Panc1 (cell line): ENCODE measurements around the gene CRYGN. TPM values are rescaled to one million over a fixed set of nuclear protein-coding genes. Genes with fewer than 3 reads are reported as not detected.

Source experiments
- ATAC-seq: fragments of 200-7000 bp; cut with Tn5 transposase; 2 replicates; pipeline ENCODE4 v1.9.1; 2020; ENCODE audit warnings: mild to moderate bottlenecking, moderate library complexity
- BruUV-seq: library from RNA; stranded (reverse); fragments of 400-500 nt; replicated peaks from 2 replicates; lab custom pipeline; 2021; lab: Mats Ljungman, UMichigan
- CTCF ChIA-PET: fragments of 300-600 bp; sonication (Branson Sonifier 250); formaldehyde crosslinking; loops from one replicate; lab custom pipeline; 2022; ENCODE audit warnings: antibody characterized with exemption; lab: Charles Lee
- POLR2A ChIA-PET: fragments of 300-600 bp; sonication (Branson Sonifier 250); formaldehyde crosslinking; loops from one replicate; lab custom pipeline; 2022; ENCODE audit warnings: antibody characterized with exemption; lab: Charles Lee
- DNase-seq: peaks from one replicate; pipeline ENCODE4 v3.0.0-alpha.2; 2010; ENCODE audit warnings: low read depth, low spot score
- H3K27ac ChIP-seq: 2 replicates; pipeline ENCODE4 v1.5.1; 2011; ENCODE audit warnings: mild to moderate bottlenecking, low read length, inconsistent platforms
- H3K27me3 ChIP-seq: fragments of 200-500 bp; sonication (Bioruptor generic); 2 replicates; pipeline ENCODE4 v1.6.0; 2014; ENCODE audit warnings: low read length, inconsistent platforms; ENCODE audit not compliant: control insufficient read depth, insufficient read depth
- H3K36me3 ChIP-seq: fragments of 200-500 bp; sonication (Bioruptor generic); 2 replicates; pipeline ENCODE4 v1.5.1; 2014; ENCODE audit warnings: inconsistent platforms, mild to moderate bottlenecking, low read length, moderate library complexity; ENCODE audit not compliant: control insufficient read depth, insufficient read depth
- H3K4me1 ChIP-seq: 2 replicates; pipeline ENCODE4 v1.5.1; 2011; ENCODE audit warnings: inconsistent platforms, mild to moderate bottlenecking, low read length, moderate library complexity; ENCODE audit not compliant: control insufficient read depth, insufficient read depth
- H3K4me3 ChIP-seq, 2 experiments: 2 replicates each; pipeline ENCODE4 v1.5.1; 2011 to 2012; ENCODE audit warnings: low read depth in 2 of 2, low read length in 2 of 2, mild to moderate bottlenecking in 2 of 2, inconsistent platforms in 1 of 2, moderate library complexity in 1 of 2
- H3K9me3 ChIP-seq: fragments of 200-500 bp; sonication (Bioruptor generic); 2 replicates; pipeline ENCODE4 v1.5.1; 2014; ENCODE audit warnings: low read depth, mild to moderate bottlenecking, inconsistent platforms, low read length, moderate library complexity; ENCODE audit not compliant: control insufficient read depth, insufficient read depth
- POLR2AphosphoS5 ChIP-seq: IDR thresholded peaks from 2 replicates; pipeline ENCODE4 v1.6.1; 2012; ENCODE audit warnings: mild to moderate bottlenecking, low read depth, low read length, moderate library complexity
- SIN3A ChIP-seq: IDR thresholded peaks from 2 replicates; pipeline ENCODE4 v1.6.1; 2012; ENCODE audit warnings: low read depth, mild to moderate bottlenecking, low read length, moderate library complexity, borderline replicate concordance; ENCODE audit not compliant: insufficient read depth
- TCF7L2 ChIP-seq: IDR thresholded peaks from 2 replicates; pipeline ENCODE4 v1.6.1; 2011; ENCODE audit warnings: mild to moderate bottlenecking, low read depth, low read length, inconsistent platforms
- in situ Hi-C: cut with HindIII; loops from 2 replicates; pipeline ENCODE4 v1.10.0; 2016; ENCODE audit warnings: low sequenced_read_pairs, low pct_unique_long_range_greater_than_20kb
- intact Hi-C: fragments of 100-400 bp; cut with micrococcal nuclease; formaldehyde crosslinking; loops from one replicate; pipeline ENCODE4 v1.10.0; 2022; ENCODE audit not compliant: unreplicated experiment
- total RNA-seq: library from RNA; stranded (reverse); gene quantifications from one replicate; pipeline ENCODE4 v1.2.1, GENCODE V29; 2021; ENCODE audit not compliant: unreplicated experiment
- TF ChIP-seq, protein P1 (sequence below): fragments of 450-650 bp; IDR thresholded peaks from 2 replicates; pipeline ENCODE4 v1.5.1; 2017; ENCODE audit warnings: mild to moderate bottlenecking
- TF ChIP-seq, protein P2 (sequence below), 2 experiments: IDR thresholded peaks; 2 replicates each; pipeline ENCODE4 v1.6.1; 2011 to 2012; ENCODE audit warnings: low read depth in 2 of 2, control low read depth in 1 of 2, low read length in 1 of 2, mild to moderate bottlenecking in 1 of 2, moderate library complexity in 1 of 2; ENCODE audit not compliant: insufficient read depth in 1 of 2

CRYGN gene
- total RNA-seq, 1 experiment from 2014 or later = 0.74 TPM

DNA sequence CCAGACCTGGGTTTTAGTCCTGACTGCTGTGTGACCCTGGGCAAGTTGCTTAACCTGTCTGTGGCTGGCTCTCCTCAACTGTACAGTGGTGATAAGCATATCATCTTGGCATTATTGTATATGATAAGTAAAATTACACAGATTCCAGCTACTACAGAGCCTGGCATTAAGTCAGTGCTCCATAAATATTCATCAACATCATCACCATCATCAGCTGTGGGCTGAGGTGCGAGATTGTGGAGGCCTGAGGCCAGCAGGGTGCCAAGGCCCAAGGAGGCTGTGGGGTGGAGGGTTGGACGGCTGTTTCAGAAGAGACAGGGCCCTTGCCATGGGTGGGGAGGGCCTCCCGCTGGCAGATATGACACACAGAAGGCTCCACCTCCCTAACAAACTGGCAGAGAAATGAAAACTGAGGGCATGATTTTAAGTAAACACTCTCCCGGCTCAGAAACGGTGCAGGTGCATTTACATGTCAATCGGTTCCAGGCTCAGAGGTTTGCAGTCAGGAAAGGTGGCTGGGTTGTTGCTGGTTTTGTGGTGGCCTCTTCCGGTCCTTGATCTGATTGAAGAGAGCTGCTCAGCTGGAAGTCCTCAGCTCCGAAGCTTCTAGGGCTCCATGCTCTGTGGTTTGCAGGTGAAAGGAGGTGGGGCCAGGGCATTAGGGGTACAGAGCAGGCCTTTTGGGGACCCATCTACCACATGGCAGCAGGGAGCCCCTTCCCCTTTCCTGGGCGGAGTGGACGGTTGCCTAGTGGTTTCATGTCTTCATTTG lies 10.2 kb downstream of the CRYGN start:
- intact Hi-C loops (no loop called here), in situ Hi-C loops (no loop called here)
- POLR2A ChIA-PET = no interaction called here
- TF ChIP-seq, protein P1, sequence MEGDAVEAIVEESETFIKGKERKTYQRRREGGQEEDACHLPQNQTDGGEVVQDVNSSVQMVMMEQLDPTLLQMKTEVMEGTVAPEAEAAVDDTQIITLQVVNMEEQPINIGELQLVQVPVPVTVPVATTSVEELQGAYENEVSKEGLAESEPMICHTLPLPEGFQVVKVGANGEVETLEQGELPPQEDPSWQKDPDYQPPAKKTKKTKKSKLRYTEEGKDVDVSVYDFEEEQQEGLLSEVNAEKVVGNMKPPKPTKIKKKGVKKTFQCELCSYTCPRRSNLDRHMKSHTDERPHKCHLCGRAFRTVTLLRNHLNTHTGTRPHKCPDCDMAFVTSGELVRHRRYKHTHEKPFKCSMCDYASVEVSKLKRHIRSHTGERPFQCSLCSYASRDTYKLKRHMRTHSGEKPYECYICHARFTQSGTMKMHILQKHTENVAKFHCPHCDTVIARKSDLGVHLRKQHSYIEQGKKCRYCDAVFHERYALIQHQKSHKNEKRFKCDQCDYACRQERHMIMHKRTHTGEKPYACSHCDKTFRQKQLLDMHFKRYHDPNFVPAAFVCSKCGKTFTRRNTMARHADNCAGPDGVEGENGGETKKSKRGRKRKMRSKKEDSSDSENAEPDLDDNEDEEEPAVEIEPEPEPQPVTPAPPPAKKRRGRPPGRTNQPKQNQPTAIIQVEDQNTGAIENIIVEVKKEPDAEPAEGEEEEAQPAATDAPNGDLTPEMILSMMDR = no peak
- TF ChIP-seq SIN3A (no peak), POLR2AphosphoS5 (no peak), TCF7L2 (no peak)
- TF ChIP-seq, protein P2, sequence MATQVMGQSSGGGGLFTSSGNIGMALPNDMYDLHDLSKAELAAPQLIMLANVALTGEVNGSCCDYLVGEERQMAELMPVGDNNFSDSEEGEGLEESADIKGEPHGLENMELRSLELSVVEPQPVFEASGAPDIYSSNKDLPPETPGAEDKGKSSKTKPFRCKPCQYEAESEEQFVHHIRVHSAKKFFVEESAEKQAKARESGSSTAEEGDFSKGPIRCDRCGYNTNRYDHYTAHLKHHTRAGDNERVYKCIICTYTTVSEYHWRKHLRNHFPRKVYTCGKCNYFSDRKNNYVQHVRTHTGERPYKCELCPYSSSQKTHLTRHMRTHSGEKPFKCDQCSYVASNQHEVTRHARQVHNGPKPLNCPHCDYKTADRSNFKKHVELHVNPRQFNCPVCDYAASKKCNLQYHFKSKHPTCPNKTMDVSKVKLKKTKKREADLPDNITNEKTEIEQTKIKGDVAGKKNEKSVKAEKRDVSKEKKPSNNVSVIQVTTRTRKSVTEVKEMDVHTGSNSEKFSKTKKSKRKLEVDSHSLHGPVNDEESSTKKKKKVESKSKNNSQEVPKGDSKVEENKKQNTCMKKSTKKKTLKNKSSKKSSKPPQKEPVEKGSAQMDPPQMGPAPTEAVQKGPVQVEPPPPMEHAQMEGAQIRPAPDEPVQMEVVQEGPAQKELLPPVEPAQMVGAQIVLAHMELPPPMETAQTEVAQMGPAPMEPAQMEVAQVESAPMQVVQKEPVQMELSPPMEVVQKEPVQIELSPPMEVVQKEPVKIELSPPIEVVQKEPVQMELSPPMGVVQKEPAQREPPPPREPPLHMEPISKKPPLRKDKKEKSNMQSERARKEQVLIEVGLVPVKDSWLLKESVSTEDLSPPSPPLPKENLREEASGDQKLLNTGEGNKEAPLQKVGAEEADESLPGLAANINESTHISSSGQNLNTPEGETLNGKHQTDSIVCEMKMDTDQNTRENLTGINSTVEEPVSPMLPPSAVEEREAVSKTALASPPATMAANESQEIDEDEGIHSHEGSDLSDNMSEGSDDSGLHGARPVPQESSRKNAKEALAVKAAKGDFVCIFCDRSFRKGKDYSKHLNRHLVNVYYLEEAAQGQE (IDR thresholded peaks at IDR 0.05; ENCODE audit: insufficient read depth in 1 of 2, low read depth in 2 of 2, low read length in 1 of 2) = no peak
- Histone ChIP-seq H3K36me3 (no peaks in the 10 kb centered on the region), H3K4me1 (peaks cover 42% of the 10 kb centered on the region), H3K4me3 (no peak overlapping the region), H3K27ac (peak overlapping the region; percentile 74; the same call in 1 of the 2 replicates), H3K27me3 (no peaks in the 10 kb centered on the region), H3K9me3 (no peaks in the 10 kb centered on the region)
- ATAC-seq (peak; percentile 24; the same call in 1 of the 2 replicates), DNase-seq (no peak)
- CTCF ChIA-PET = no interaction called here
- no TSS peak for BruUV-seq

DNA sequence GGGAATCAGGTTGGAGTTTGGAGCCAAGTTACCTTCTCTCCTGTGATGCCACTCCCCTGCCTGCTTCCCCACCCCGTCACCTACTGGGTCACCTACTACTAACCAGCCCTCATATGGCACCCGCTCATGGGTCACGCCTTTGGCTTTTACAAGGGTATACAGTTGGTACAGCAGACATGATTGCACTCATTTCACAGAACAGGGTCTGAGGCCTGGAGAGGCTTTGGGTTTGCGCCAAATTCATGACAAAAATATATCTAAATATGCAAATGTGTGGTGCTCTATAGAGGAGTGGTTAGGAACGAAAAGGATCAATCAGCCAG lies 10.7 kb downstream of the CRYGN start:
- H3K27ac ChIP-seq = peak overlapping the region; percentile 74

More for the DNA sequence above, 10.7 kb downstream of the CRYGN start:
- Histone ChIP-seq H3K9me3 (no peaks in the 10 kb centered on the region), H3K36me3 (no peaks in the 10 kb centered on the region), H3K4me1 (peaks cover 42% of the 10 kb centered on the region), H3K4me3 (no peak overlapping the region), H3K27me3 (no peaks in the 10 kb centered on the region)
- POLR2A ChIA-PET = no interaction called here
- in situ Hi-C loops = no loop called here
- ATAC-seq (no peak), DNase-seq (no peak)
- BruUV-seq = no TSS peak
- CTCF ChIA-PET = no interaction called here
- TF ChIP-seq POLR2AphosphoS5 (no peak), TCF7L2 (no peak), SIN3A (no peak)
- TF ChIP-seq, protein P1 = no peak
- TF ChIP-seq, protein P2 (IDR thresholded peaks at IDR 0.05; ENCODE audit: insufficient read depth in 1 of 2, low read depth in 2 of 2, low read length in 1 of 2) = no peak
- intact Hi-C loops = no loop called here
